Mammary epithelial cell (primary cell): ENCODE results near the gene TMX2.

Experiments used
- CTCF ChIP-seq, 2 donors: IDR thresholded peaks in 1 of 2; conservative IDR thresholded peaks in 1 of 2; 2 replicates each; pipeline ENCODE4 v1.5.1; 2011 to 2012; ENCODE audit warnings: inconsistent platforms in 2 of 2, low read length in 2 of 2, mild to moderate bottlenecking in 2 of 2, control low read depth in 1 of 2, low read depth in 1 of 2; ENCODE audit not compliant: insufficient read depth in 1 of 2; ENCODE audit errors: extremely low read depth in 1 of 2
- EZH2 ChIP-seq: IDR thresholded peaks from 2 replicates; pipeline ENCODE4 v1.6.1; 2012; ENCODE audit warnings: low read length, inconsistent platforms, borderline replicate concordance

GRCh38 chr11:57762235-57762861 is 50.0 kb downstream of the TMX2 start:
- TF ChIP-seq CTCF (conservative IDR thresholded peaks at IDR 0.05 in 1 of 2, IDR thresholded peaks at IDR 0.05 in 1 of 2; ENCODE audit: extremely low read depth in 1 of 2, insufficient read depth in 1 of 2, low read depth in 1 of 2, low read length in 2 of 2): no peak
- no peak for TF ChIP-seq EZH2
